Retinal pigment epithelial cell (primary cell): ENCODE measurements around the gene KAT6B.

Source experiments
- DNase-seq: peaks from one replicate; pipeline ENCODE4 v3.0.0-alpha.2; 2010; ENCODE audit warnings: low read depth
- H3K4me3 ChIP-seq: 2 replicates; pipeline ENCODE4 v1.5.1; 2011; ENCODE audit warnings: mild to moderate bottlenecking, low read length, control low read depth, moderate library complexity
- TF ChIP-seq, protein P1 (sequence below): conservative IDR thresholded peaks from 2 replicates; pipeline ENCODE4 v1.5.1; 2011; ENCODE audit warnings: low read depth, low read length, control low read depth, inconsistent platforms

Gene KAT6B

DNA sequence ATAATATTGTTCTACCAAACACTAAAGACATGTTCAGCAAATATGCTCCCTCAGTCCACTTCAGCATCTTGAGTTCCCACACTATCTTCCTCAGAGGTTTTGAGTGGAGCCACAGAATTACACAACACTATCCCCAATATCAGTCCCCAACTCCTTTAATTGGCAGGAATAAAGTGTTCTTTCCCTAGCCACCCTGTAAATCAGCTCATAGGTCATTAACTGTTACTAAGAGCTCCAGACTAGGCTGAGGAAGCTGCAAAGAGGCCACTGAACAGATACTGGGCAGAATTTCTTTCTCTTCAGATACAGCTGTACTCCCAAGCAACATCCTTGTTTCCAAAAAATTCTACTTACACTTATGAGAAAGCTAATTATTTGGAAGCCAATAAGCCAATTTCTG lies 11.6 kb upstream of the KAT6B start:
- TF ChIP-seq, protein P1, sequence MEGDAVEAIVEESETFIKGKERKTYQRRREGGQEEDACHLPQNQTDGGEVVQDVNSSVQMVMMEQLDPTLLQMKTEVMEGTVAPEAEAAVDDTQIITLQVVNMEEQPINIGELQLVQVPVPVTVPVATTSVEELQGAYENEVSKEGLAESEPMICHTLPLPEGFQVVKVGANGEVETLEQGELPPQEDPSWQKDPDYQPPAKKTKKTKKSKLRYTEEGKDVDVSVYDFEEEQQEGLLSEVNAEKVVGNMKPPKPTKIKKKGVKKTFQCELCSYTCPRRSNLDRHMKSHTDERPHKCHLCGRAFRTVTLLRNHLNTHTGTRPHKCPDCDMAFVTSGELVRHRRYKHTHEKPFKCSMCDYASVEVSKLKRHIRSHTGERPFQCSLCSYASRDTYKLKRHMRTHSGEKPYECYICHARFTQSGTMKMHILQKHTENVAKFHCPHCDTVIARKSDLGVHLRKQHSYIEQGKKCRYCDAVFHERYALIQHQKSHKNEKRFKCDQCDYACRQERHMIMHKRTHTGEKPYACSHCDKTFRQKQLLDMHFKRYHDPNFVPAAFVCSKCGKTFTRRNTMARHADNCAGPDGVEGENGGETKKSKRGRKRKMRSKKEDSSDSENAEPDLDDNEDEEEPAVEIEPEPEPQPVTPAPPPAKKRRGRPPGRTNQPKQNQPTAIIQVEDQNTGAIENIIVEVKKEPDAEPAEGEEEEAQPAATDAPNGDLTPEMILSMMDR = no peak
- DNase-seq = no peak
- no peak overlapping the region for H3K4me3 ChIP-seq

DNA sequence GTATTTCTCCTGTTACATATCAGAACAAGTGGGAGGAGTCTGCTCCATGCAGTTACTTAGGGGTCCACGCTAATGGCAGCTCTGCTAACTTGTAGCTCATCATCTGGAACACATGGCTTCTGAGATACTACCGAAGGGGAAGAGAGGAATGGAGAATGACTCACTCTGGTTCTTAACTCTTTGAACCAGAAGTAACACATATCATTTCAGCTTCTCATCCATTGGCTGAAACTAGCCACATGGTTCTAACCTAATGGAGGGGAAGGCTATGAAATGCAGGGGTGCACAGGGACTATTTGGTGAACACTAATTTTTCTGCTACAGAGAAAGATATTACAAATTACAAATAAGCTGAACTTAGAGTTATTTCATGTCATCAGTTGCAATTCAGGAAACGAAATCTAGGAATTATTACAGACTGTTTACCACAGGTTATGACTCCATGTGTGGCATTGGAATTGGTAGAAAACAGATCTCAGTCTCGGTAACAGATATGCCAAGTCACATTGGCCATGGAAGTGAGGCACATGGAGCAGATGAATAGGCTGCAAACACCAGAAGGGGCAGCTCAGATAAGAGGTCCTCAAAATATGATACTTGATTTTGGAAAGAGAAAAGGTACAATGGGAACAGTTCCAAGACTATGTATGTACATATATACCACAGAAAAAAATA lies 9.4 kb upstream of the KAT6B start:
- TF ChIP-seq, protein P1 = no peak
- no peak overlapping the region for H3K4me3 ChIP-seq
- DNase-seq = no peak

DNA sequence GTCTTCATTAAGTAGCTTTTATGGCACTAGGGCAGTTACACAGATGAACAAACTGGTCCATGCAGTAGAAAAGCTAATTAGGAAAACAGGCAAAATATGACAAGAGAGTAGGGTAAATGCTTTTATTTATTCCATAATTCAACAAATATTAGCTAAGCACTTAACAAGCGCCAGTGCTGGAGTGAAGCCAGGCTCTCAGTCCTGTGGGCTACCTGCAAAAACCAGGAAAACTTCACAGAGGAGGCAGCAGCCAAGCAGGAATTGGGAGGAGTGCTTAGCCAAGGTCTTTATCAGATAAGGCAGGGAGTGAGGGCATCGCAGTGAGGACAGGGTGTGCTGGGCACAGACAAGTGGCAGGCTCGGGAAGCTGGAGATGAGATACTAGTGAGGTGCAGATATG lies 4.9 kb upstream of the KAT6B start:
- TF ChIP-seq, protein P1 = no peak
- no peak overlapping the region for H3K4me3 ChIP-seq
- no peak for DNase-seq

DNA sequence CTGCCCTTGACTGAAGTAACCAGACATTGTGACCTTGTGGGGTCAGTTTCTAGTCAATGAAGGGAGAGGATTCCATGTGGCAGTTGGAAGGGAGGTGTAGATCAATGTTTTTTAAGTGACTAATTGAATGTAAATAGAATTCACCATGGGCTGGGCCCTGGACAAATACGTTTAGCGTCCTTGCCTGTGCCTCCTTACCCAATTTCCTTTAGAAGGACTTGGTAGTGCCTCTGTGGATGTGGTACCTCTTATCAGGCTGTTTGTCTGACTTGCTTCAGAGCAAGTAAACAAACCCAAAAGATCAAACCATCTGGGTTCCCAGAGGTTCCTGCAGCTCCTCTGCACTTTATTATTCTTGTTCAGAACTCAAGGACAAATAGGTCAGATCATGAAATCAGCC lies 4.3 kb upstream of the KAT6B start:
- TF ChIP-seq, protein P1 = no peak
- no peak for DNase-seq
- H3K4me3 ChIP-seq = no peak overlapping the region

DNA sequence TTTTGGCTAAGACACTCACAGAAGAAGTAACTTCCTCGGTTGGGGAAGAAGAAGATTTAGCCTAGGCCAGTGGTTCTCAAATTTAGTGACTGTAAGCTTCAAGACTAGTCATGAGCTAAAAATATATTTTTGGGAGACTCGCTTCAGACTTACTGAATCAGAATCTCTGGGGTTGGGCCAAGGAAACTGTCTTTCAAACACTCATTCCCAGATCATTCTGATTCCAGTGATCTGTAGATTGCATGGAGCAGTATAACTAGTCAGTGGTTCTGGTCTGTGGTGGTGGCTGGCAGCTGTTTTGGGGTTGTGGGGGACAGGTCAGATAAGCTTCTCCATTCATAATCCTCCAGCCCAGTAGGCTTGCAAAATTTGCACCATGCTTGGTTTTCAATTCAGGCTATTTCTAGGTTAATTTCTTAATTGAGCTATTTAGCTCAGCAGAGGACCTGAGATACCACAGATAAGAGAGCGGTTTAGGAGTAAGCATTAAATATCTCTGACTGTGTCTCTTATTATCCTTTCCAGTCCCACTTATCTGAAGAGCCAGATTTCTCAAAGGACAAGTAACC lies 3.8 kb upstream of the KAT6B start:
- no peak overlapping the region for H3K4me3 ChIP-seq
- TF ChIP-seq, protein P1 = no peak
- no peak for DNase-seq

DNA sequence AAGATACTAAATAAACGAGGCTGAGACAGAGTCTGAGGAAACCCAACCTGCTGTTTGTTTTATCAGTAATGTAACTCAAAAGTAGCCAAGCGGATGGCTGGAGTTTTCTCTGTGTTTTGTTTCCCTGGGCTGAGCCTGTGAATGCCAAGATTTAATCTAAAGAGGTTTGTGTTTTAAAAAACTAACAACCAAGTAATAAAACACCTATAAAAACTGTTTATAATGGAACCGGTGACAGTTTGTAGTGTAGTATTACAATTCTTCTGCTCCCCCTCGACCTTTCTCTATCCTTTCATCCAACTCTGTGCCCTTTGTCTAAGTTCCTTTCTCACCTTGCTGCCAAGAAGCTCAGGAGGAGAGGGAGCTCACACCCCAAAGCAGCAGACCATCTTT lies 2.6 kb upstream of the KAT6B start:
- DNase-seq = no peak
- TF ChIP-seq, protein P1 = no peak
- H3K4me3 ChIP-seq = no peak overlapping the region
